Muscle layer of colon (tissue), 2 donors: ENCODE data around the gene TAF10.

Experiments
- H3K27ac ChIP-seq: one replicate; pipeline ENCODE4 v1.7.0; 2013; ENCODE audit warnings: low read depth, mild to moderate bottlenecking, low read length, moderate library complexity
- H3K27me3 ChIP-seq, 2 donors: one replicate each; pipeline ENCODE4 v1.7.0; 2013; ENCODE audit warnings: low read length in 2 of 2, mild to moderate bottlenecking in 2 of 2; ENCODE audit not compliant: insufficient read depth in 2 of 2, control insufficient read depth in 1 of 2
- H3K36me3 ChIP-seq: one replicate; pipeline ENCODE4 v1.7.0; 2013; ENCODE audit warnings: mild to moderate bottlenecking, low read length; ENCODE audit not compliant: insufficient read depth
- H3K4me1 ChIP-seq: one replicate; pipeline ENCODE4 v1.7.0; 2013; ENCODE audit warnings: mild to moderate bottlenecking, low read length; ENCODE audit not compliant: insufficient read depth
- H3K4me3 ChIP-seq, 2 donors: one replicate each; pipeline ENCODE4 v1.7.0; 2013; ENCODE audit warnings: low read length in 2 of 2, low read depth in 1 of 2, mild to moderate bottlenecking in 1 of 2, moderate library complexity in 1 of 2
- H3K9ac ChIP-seq: one replicate; pipeline ENCODE4 v1.7.0; 2013; ENCODE audit warnings: low read length
- H3K9me3 ChIP-seq: one replicate; pipeline ENCODE4 v1.7.0; 2013; ENCODE audit warnings: mild to moderate bottlenecking, low read length
- donor health status: abdominal sarcoma.
- donor health status: Adenocarcinoma of cecum.

The TAF10 gene

DNA sequence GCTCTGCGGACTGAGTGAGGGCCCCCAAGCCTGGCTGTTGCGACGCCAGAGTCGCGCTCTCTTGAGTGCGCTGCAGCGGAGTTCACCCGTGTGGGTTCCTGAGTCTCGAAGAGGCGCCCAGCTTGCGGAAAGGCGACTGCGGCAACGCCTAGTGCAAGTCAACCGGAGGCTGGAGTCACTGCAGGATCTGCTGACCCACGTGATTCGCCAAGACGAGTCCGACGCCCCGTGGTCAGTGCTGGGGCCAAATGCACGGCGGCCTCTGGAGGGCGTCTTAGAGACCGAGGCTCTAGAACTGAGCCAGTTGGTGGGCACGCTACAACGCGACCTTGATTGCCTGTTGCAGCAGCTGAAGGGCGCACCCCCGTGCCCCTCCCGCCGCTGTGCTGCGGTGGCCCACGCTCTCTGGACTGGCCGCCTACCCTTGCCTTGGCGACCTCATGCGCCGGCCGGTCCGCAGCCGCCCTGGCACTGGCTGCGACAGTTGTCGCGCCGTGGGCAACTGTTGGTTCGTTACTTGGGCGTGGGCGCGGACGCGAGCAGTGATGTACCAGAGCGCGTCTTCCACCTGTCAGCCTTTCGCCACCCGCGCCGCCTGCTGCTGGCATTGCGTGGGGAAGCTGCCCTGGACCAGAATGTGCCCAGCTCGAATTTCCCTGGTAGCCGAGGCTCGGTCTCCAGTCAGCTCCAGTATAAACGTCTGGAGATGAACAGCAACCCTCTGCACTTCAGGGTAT is 41.2 kb downstream of the TAF10 start:
- Histone ChIP-seq H3K9ac (no peak overlapping the region), H3K36me3 (no peaks in the 10 kb centered on the region), H3K9me3 (no peaks in the 10 kb centered on the region), H3K4me3 (peak overlapping the region; percentile 10 to 18), H3K27me3 (no peaks in the 10 kb centered on the region), H3K4me1 (peaks cover 27% of the 10 kb centered on the region), H3K27ac (no peak overlapping the region)

DNA sequence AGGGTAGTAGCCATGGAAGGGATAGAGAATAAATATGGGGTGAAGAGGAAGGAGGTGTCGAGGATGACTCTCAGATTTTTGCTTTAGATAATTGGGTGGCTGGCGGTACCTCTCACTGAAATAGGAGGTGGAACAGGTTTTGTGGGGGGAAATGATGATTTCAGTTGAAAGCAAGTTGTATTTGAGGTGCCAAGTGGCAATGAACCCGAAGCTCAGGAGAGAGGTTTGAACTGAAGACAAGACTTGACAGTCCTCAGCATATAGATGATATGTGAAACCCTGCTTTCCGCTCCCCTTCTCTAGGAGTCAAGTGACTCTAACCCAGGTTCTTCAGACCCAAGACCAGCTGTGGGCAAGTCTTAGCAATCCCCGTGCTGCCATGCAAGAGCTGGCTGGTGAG is 42.3 kb downstream of the TAF10 start:
- no peak overlapping the region for H3K27ac ChIP-seq
- H3K36me3 ChIP-seq, result no peaks in the 10 kb centered on the region
- no peaks in the 10 kb centered on the region for H3K9me3 ChIP-seq
- no peak overlapping the region for H3K9ac ChIP-seq
- no peaks in the 10 kb centered on the region for H3K27me3 ChIP-seq
- peaks cover 16% of the 10 kb centered on the region for H3K4me1 ChIP-seq
- no peak overlapping the region for H3K4me3 ChIP-seq

DNA sequence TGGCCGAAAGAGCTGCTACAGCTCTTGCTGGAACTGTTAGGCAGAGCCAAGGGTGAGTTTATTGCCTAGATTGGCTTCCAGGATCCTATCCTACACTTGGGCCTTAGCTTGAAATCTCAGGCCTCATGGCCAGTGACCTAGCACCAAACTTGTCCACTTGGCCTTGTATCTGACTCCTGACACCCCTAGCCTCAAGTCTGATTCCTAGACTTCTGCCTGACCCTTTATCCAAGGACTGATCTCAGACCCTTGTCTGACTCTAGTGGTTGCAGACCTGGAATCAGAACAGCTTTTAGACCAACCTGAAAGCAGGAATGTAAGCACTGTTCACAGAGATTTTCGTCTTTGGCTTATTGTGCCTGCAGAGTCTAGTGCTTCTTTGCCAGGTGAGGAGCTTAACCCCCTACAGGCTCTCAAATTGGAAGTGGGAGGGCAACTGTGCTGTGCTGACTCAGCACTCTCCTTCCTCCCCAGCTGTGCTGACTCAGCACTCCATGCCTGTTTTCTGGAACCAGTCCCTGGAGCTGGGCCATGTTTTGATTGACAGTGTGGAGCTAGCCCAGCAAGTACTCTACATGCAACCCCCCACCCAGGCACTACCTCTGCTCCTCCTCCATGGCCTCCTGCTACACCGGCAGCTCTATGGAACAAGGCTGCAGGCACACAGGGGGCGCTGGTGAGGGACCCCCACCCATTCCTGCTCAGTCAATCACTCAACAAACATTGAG is 43.7 kb downstream of the TAF10 start:
- Histone ChIP-seq H3K9ac (no peak overlapping the region), H3K27me3 (no peaks in the 10 kb centered on the region), H3K27ac (no peak overlapping the region), H3K4me1 (peaks cover 16% of the 10 kb centered on the region), H3K4me3 (no peak overlapping the region), H3K36me3 (no peaks in the 10 kb centered on the region), H3K9me3 (no peaks in the 10 kb centered on the region)

DNA sequence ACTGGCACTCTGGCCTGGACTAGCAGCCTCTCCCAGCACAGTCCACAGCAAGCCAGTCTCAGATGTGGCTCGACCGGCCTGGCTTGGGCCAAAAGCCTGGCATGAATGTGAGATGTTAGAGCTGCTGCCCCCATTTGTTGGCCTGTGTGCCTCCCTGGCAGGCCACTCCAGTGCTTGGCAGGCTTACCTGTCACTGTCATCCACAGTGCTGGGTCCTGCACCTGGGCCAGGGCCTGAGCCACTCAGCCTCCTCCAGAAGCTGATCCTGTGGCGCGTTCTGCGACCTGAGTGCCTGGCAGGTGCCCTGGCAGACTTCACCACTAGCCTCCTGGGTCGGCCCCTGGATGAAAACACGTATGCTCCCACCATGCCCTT is 44.7 kb downstream of the TAF10 start:
- no peaks in the 10 kb centered on the region for H3K36me3 ChIP-seq
- no peak overlapping the region for H3K27ac ChIP-seq

DNA sequence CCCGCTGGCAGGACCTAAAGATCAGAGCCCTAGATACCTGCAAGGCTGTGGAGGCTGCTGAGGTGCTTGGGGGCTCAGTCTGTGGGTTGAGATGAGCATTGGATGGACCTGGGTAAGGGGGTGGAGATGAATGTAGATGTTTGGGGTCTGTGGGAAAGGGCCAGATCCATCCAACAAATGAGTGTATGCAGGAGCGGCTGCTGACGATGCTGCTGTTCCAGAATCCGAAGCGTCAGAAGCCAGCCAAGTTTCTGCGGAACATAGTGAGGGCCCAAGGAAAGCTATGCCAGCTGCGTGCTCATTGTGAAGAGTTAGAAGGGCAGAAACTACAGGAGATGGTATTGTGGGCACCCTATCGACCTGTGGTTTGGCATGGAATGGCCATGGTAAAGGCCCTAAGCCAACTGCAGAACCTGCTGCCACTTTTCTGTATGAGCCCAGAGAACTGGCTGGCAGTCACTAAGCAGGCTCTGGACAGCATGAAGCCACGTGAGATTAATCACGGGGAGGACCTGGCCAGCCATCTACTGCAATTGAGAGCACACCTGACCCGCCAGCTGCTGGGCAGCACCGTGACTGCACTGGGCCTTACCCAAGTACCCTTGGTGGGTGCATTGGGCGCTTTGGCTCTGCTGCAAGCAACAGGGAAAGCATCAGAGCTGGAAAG is 45.2 kb downstream of the TAF10 start:
- no peak overlapping the region for H3K27ac ChIP-seq
- H3K4me3 ChIP-seq, result no peak overlapping the region
- H3K9me3 ChIP-seq, result no peaks in the 10 kb centered on the region
- no peaks in the 10 kb centered on the region for H3K27me3 ChIP-seq
- no peak overlapping the region for H3K9ac ChIP-seq
- no peaks in the 10 kb centered on the region for H3K36me3 ChIP-seq
- H3K4me1 ChIP-seq, result peaks cover 12% of the 10 kb centered on the region

More for the DNA sequence above, 44.7 kb downstream of the TAF10 start:
- Histone ChIP-seq H3K4me3 (no peak overlapping the region), H3K9ac (no peak overlapping the region), H3K27me3 (no peaks in the 10 kb centered on the region), H3K9me3 (no peaks in the 10 kb centered on the region), H3K4me1 (peaks cover 16% of the 10 kb centered on the region)

DNA sequence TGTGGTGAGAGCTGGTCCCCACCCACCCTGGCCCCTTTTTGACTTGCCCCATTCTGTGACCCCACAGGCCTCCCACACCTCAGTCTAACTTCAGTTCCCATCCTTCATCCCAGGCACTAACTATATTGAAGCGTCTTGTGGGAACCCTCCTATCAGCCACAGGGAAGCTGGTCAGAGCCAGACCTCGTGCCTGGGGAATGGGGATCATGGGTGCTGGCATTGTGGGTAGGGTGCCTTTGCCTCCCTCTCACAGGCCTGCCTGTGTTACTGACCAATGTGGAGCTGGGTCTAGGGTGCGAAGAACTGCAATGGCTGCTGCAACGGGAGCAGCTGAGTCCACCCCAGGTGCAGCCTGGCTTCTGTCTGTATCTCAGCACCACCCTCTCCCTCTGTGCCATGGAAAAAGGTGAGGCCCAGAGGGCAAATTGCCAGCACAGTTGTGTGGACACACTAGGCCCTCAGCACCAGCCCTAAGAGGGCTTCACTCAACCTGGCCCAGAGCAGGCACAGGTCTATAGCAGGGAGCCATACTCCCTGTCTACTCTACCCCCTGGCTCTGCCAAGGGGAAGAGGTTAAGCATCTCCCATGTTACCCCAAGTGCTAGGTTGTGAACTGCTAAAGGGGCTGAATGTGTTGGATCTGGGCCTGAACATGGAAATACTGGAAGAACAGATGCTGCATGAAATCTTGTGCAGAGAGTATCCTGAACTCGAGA is 45.9 kb downstream of the TAF10 start:
- Histone ChIP-seq H3K27ac (no peak overlapping the region), H3K4me3 (no peak overlapping the region), H3K27me3 (no peaks in the 10 kb centered on the region), H3K4me1 (peaks cover 7% of the 10 kb centered on the region), H3K9me3 (no peaks in the 10 kb centered on the region), H3K9ac (no peak overlapping the region), H3K36me3 (no peaks in the 10 kb centered on the region)

DNA sequence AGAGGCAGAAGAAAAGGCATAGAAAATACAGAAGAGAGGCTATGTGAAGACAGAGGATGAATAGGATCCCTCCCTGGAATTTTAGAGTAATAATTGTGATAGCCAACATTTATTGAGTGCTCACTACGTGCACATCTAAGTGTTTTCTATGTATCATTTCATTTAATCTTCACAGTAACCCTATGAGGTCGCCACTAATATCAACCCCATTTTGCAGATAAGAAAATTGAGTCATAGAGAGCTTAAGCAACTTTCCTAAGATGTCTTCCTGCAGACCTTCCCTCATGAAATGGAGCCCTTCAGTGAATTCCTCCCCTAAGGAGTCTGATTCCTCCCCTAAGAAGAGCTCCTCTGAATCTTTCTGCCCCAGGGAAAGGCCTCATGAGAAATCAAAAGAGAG is 46.7 kb downstream of the TAF10 start:
- H3K36me3 ChIP-seq, result no peaks in the 10 kb centered on the region
- no peak overlapping the region for H3K27ac ChIP-seq
- H3K4me3 ChIP-seq, result no peak overlapping the region
- H3K9ac ChIP-seq, result no peak overlapping the region
- no peaks in the 10 kb centered on the region for H3K9me3 ChIP-seq
- H3K27me3 ChIP-seq, result no peaks in the 10 kb centered on the region
- peaks cover 7% of the 10 kb centered on the region for H3K4me1 ChIP-seq

DNA sequence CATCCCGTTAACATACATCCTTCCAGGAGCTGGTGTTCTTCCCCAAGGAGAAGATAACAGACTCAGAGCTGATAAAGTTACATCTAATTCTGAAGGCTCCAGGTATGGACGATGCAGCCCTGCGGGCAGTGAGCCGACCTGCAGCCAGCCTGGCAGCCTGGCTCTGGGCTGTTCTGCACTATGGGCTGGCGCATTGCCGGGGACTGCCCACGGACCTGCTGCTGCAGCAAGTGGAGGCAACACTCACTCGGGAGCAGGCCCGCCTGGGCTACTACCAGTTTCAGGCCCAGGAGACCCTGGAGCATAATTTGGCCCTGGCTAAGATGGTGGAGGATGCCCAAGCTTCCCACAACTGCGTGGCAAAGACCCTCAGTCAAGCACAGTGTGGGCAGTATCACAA is 48.3 kb downstream of the TAF10 start:
- peaks cover 4% of the 10 kb centered on the region for H3K4me1 ChIP-seq
- no peaks in the 10 kb centered on the region for H3K9me3 ChIP-seq
- H3K9ac ChIP-seq, result no peak overlapping the region
- no peak overlapping the region for H3K27ac ChIP-seq
- no peaks in the 10 kb centered on the region for H3K36me3 ChIP-seq
- no peak overlapping the region for H3K4me3 ChIP-seq
- H3K27me3 ChIP-seq, result no peaks in the 10 kb centered on the region

DNA sequence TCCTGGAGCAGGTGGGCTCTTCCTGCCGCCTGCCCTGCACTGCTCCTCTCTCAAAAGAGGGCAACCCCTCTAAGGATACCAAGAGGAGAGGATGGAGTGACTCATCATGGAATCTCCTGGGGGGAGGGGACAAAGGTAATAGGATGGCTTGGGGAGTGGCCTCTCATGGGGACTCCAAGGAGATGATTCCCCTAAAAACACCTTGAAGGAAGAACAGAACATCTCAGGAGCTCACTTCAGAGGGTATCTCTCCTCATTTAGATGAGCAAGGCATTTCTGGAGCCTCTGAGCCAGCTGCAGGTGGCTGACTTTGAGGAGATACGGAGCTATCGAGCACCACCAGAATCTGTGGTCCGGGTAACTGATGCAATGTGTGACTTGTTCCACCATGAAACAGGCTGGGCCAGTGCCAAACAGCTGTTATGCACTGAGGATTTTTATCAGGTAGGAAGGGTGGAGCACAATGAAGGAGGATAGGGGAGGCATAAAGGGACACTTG is 48.8 kb downstream of the TAF10 start:
- no peaks in the 10 kb centered on the region for H3K4me1 ChIP-seq
- no peaks in the 10 kb centered on the region for H3K9me3 ChIP-seq
- no peaks in the 10 kb centered on the region for H3K27me3 ChIP-seq
- H3K27ac ChIP-seq, result no peak overlapping the region
- H3K9ac ChIP-seq, result no peak overlapping the region
- no peak overlapping the region for H3K4me3 ChIP-seq
- no peaks in the 10 kb centered on the region for H3K36me3 ChIP-seq

DNA sequence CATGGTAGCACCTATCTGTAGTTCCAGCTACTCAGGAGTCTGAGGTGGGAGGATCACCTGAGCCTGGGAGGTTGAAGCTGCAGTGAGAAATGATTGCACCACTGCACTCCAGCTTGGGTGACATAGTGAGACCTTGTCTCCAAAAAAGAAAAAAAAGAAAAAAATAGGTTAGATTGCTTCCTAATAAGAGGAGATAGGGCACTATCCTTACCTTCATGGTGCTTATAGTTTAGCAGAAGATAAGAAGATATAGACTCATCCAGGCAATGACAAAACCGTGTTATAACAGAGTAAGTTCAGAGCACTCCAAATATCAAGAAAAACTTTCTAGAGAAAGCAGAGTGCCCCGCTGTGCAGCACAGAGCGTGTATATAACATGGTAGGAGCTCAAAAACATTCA is 50.7 kb downstream of the TAF10 start:
- Histone ChIP-seq H3K27me3 (no peaks in the 10 kb centered on the region), H3K9ac (no peak overlapping the region), H3K27ac (no peak overlapping the region), H3K36me3 (no peaks in the 10 kb centered on the region), H3K4me1 (no peaks in the 10 kb centered on the region), H3K9me3 (no peaks in the 10 kb centered on the region), H3K4me3 (no peak overlapping the region)
